Loucy (cell line): ENCODE measurements around the gene CST9.

Source experiments
- H2AFZ ChIP-seq: fragments of 200-600 bp; sonication (generic); 2 replicates; pipeline ENCODE4 v1.6.0; 2016; ENCODE audit warnings: antibody characterized with exemption, mild to moderate bottlenecking, low read length, moderate library complexity
- H3F3A ChIP-seq: fragments of 200-600 bp; 2 replicates; pipeline ENCODE4 v1.6.0; 2016; ENCODE audit warnings: antibody characterized with exemption, low read depth, mild to moderate bottlenecking
- H3K27me3 ChIP-seq: fragments of 200-600 bp; sonication (generic); 2 replicates; pipeline ENCODE4 v1.6.1; 2014; ENCODE audit warnings: low read length, mild to moderate bottlenecking; ENCODE audit not compliant: insufficient read depth, poor library complexity, severe bottlenecking
- H3K36me3 ChIP-seq: fragments of 200-600 bp; sonication (generic); 2 replicates; pipeline ENCODE4 v1.6.1; 2016; ENCODE audit warnings: low read length; ENCODE audit not compliant: insufficient read depth
- H3K4me1 ChIP-seq: fragments of 200-600 bp; sonication (generic); 2 replicates; pipeline ENCODE4 v1.5.1; 2014; ENCODE audit warnings: low read length, mild to moderate bottlenecking; ENCODE audit not compliant: insufficient read depth, poor library complexity, severe bottlenecking
- H3K4me2 ChIP-seq: fragments of 200-600 bp; sonication (generic); 2 replicates; pipeline ENCODE4 v1.6.0; 2014; ENCODE audit warnings: antibody characterized with exemption, low read length, low read depth, mild to moderate bottlenecking; ENCODE audit not compliant: poor library complexity, severe bottlenecking
- H3K4me3 ChIP-seq: fragments of 200-600 bp; sonication (generic); 2 replicates; pipeline ENCODE4 v1.5.1; 2014; ENCODE audit warnings: low read length, mild to moderate bottlenecking, mixed read lengths; ENCODE audit not compliant: poor library complexity, severe bottlenecking
- H3K79me2 ChIP-seq: fragments of 200-600 bp; sonication (generic); 2 replicates; pipeline ENCODE4 v1.6.1; 2014; ENCODE audit warnings: low read length; ENCODE audit not compliant: insufficient read depth
- H3K9ac ChIP-seq: fragments of 200-600 bp; sonication (generic); 2 replicates; pipeline ENCODE4 v1.6.0; 2014; ENCODE audit warnings: mild to moderate bottlenecking, low read depth, low read length, moderate library complexity; ENCODE audit not compliant: poor library complexity, severe bottlenecking
- H3K9me2 ChIP-seq: fragments of 200-600 bp; sonication (generic); replicated peaks from 2 replicates; pipeline ENCODE4 v1.6.1; 2016; ENCODE audit warnings: low read depth, low read length, mixed read lengths
- H3K9me3 ChIP-seq: fragments of 200-600 bp; sonication (generic); 2 replicates; pipeline ENCODE4 v1.6.1; 2014; ENCODE audit warnings: mild to moderate bottlenecking, antibody characterized with exemption, low read length, low read depth; ENCODE audit not compliant: insufficient read depth
- H4K20me1 ChIP-seq: fragments of 200-600 bp; sonication (generic); 2 replicates; pipeline ENCODE4 v1.6.0; 2014; ENCODE audit warnings: antibody characterized with exemption, low read length, mild to moderate bottlenecking; ENCODE audit not compliant: insufficient read depth, poor library complexity, severe bottlenecking
- CTCF ChIP-seq: fragments of 200-600 bp; sonication (generic); conservative IDR thresholded peaks from 2 replicates; pipeline ENCODE4 v1.5.1; 2014; ENCODE audit warnings: mild to moderate bottlenecking, antibody characterized with exemption, low read length
- EZH2phosphoT487 ChIP-seq: fragments of 200-600 bp; IDR thresholded peaks from 2 replicates; pipeline ENCODE4 v1.6.1; 2018; ENCODE audit warnings: antibody characterized with exemption, mild to moderate bottlenecking, moderate library complexity, borderline replicate concordance

CST9 gene

GRCh38 chr20:23585449-23585807 lies 20.3 kb downstream of the CST9 start:
- Histone ChIP-seq H3K4me3 (no peak overlapping the region), H3K4me2 (no peak overlapping the region), H3K27me3 (no peaks in the 10 kb centered on the region), H2AFZ (no peak overlapping the region), H3K9me3 (no peaks in the 10 kb centered on the region; the same call in 1 of the 2 replicates), H3K79me2 (no peaks in the 10 kb centered on the region), H3K9me2 (no peaks in the 10 kb centered on the region), H3K36me3 (no peaks in the 10 kb centered on the region), H4K20me1 (no peaks in the 10 kb centered on the region), H3F3A (no peaks in the 10 kb centered on the region), H3K9ac (no peak overlapping the region), H3K4me1 (no peaks in the 10 kb centered on the region)
- TF ChIP-seq EZH2phosphoT487 = no peak
- TF ChIP-seq CTCF = no peak

GRCh38 chr20:23584434-23585199 lies 21.1 kb downstream of the CST9 start:
- Histone ChIP-seq H3K9ac (no peak overlapping the region), H2AFZ (no peak overlapping the region), H3K79me2 (no peaks in the 10 kb centered on the region), H3K27me3 (no peaks in the 10 kb centered on the region), H3K9me3 (no peaks in the 10 kb centered on the region; the same call in 1 of the 2 replicates), H3K4me1 (no peaks in the 10 kb centered on the region), H3F3A (no peaks in the 10 kb centered on the region), H4K20me1 (no peaks in the 10 kb centered on the region), H3K4me3 (no peak overlapping the region), H3K36me3 (no peaks in the 10 kb centered on the region), H3K9me2 (no peaks in the 10 kb centered on the region), H3K4me2 (no peak overlapping the region)
- TF ChIP-seq EZH2phosphoT487 (no peak), CTCF (no peak)

- Histone ChIP-seq H3K4me2 (no peak overlapping the region), H4K20me1 (no peaks in the 10 kb centered on the region), H3K9me3 (no peaks in the 10 kb centered on the region; the same call in 1 of the 2 replicates), H2AFZ (no peak overlapping the region), H3K4me1 (no peaks in the 10 kb centered on the region), H3K9ac (no peak overlapping the region), H3F3A (no peaks in the 10 kb centered on the region), H3K36me3 (no peaks in the 10 kb centered on the region), H3K4me3 (no peak overlapping the region), H3K79me2 (no peaks in the 10 kb centered on the region), H3K27me3 (no peaks in the 10 kb centered on the region), H3K9me2 (no peaks in the 10 kb centered on the region)
- TF ChIP-seq EZH2phosphoT487 = no peak
- no peak for TF ChIP-seq CTCF
Observed at GRCh38 chr20:23583526-23583925, 22.2 kb downstream of the CST9 start.
